ENCODE measurements around the gene NBEA. TPM values are rescaled to one million over a fixed set of nuclear protein-coding genes. Genes with fewer than 3 reads are reported as not detected.

Gene NBEA
- total RNA-seq, 1 experiment from 2014 or later = 4.1 TPM

DNA sequence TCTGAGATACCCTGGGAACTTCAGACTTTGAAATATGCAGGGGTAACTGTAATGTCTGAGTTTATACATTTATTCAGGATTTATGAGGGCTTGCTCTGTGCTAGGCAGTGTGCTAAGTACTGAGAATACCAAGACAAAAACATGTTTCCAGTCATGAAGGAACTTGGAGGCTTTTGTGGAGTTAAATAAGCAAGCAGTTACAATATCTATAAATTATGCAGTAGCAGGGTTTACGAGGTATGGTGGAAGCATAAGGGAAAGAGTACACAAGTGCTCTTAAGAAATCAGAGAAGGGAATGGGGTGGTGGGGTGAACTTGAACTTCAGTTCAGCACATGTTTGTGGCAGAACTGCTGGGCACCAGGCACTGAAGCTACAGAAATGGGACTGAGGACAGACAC is 506.4 kb downstream of the NBEA start:
- no peak for DNase-seq (ENCODE audit: low read depth, low spot score)
- Histone ChIP-seq H3K9me3 (ENCODE audit: control insufficient read depth in 1 of 2, insufficient read depth in 1 of 2, low read depth in 1 of 2, low read length in 2 of 2) (no peaks in the 10 kb centered on the region), H3K9ac (ENCODE audit: low read length) (no peak overlapping the region), H2AFZ (ENCODE audit: low read depth, low read length, poor library complexity, severe bottlenecking) (no peak overlapping the region), H3K4me2 (ENCODE audit: low read length) (no peak overlapping the region), H3K9me2 (ENCODE audit: insufficient read depth) (no peaks in the 10 kb centered on the region), H3K27me3 (ENCODE audit: insufficient read depth, low read length) (no peaks in the 10 kb centered on the region), H3K4me3 (replicated peaks in 1 of 2; ENCODE audit: low read depth in 1 of 2, low read length in 2 of 2) (no peak overlapping the region), H4K20me1 (ENCODE audit: insufficient read depth) (no peaks in the 10 kb centered on the region), H3K36me3 (ENCODE audit: control insufficient read depth in 1 of 2, insufficient read depth in 2 of 2, low read length in 2 of 2) (no peaks in the 10 kb centered on the region), H3K27ac (ENCODE audit: low read depth, low read length) (no peak overlapping the region), H3K4me1 (ENCODE audit: control insufficient read depth in 1 of 2, insufficient read depth in 2 of 2, low read length in 2 of 2) (no peaks in the 10 kb centered on the region), H3K79me2 (ENCODE audit: insufficient read depth, low read length) (no peaks in the 10 kb centered on the region)
- no TSS peak for BruUV-seq (replicated peaks)
- ChIA-PET POLR2A (no interaction called here), CTCF (no interaction called here), RAD21 (ENCODE audit: low non-redundant PET in 1 of 2, low total read pairs in 2 of 2, uncharacterized antibody in 2 of 2, unreplicated experiment in 2 of 2) (no interaction called here)
- ATAC-seq = no peak
- TF ChIP-seq, protein P1, sequence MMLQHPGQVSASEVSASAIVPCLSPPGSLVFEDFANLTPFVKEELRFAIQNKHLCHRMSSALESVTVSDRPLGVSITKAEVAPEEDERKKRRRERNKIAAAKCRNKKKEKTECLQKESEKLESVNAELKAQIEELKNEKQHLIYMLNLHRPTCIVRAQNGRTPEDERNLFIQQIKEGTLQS (IDR thresholded peaks at IDR 0.05) = no peak
- no peak for TF ChIP-seq YY1 (IDR thresholded peaks at IDR 0.05; ENCODE audit: extremely low read depth, insufficient replicate concordance, low read depth, low read length)
- TF ChIP-seq, protein P2, sequence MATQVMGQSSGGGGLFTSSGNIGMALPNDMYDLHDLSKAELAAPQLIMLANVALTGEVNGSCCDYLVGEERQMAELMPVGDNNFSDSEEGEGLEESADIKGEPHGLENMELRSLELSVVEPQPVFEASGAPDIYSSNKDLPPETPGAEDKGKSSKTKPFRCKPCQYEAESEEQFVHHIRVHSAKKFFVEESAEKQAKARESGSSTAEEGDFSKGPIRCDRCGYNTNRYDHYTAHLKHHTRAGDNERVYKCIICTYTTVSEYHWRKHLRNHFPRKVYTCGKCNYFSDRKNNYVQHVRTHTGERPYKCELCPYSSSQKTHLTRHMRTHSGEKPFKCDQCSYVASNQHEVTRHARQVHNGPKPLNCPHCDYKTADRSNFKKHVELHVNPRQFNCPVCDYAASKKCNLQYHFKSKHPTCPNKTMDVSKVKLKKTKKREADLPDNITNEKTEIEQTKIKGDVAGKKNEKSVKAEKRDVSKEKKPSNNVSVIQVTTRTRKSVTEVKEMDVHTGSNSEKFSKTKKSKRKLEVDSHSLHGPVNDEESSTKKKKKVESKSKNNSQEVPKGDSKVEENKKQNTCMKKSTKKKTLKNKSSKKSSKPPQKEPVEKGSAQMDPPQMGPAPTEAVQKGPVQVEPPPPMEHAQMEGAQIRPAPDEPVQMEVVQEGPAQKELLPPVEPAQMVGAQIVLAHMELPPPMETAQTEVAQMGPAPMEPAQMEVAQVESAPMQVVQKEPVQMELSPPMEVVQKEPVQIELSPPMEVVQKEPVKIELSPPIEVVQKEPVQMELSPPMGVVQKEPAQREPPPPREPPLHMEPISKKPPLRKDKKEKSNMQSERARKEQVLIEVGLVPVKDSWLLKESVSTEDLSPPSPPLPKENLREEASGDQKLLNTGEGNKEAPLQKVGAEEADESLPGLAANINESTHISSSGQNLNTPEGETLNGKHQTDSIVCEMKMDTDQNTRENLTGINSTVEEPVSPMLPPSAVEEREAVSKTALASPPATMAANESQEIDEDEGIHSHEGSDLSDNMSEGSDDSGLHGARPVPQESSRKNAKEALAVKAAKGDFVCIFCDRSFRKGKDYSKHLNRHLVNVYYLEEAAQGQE (IDR thresholded peaks at IDR 0.05; ENCODE audit: low read depth) = no peak
- TF ChIP-seq SP1 (IDR thresholded peaks at IDR 0.05; ENCODE audit: low read depth) = no peak
- no peak for TF ChIP-seq POLR2A (IDR thresholded peaks at IDR 0.05; ENCODE audit: borderline replicate concordance, extremely low read depth, insufficient read depth, insufficient read length)
- no peak for TF ChIP-seq TCF7L2 (IDR thresholded peaks at IDR 0.05; ENCODE audit: borderline replicate concordance, extremely low read depth, insufficient read depth, insufficient read length)
- TF ChIP-seq, protein P3, sequence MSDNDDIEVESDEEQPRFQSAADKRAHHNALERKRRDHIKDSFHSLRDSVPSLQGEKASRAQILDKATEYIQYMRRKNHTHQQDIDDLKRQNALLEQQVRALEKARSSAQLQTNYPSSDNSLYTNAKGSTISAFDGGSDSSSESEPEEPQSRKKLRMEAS (IDR thresholded peaks at IDR 0.05) = no peak
- no peak for TF ChIP-seq ZFX (IDR thresholded peaks at IDR 0.05)
- TF ChIP-seq EZH2phosphoT487 (IDR thresholded peaks at IDR 0.05; ENCODE audit: borderline replicate concordance) = no peak
- no peak for TF ChIP-seq RAD21 (IDR thresholded peaks at IDR 0.05; ENCODE audit: low read depth)
- TF ChIP-seq EGR1 (IDR thresholded peaks at IDR 0.05; ENCODE audit: low read depth) = no peak
- no peak for TF ChIP-seq JUND (IDR thresholded peaks at IDR 0.05)
- TF ChIP-seq POLR2AphosphoS5 (IDR thresholded peaks at IDR 0.05; ENCODE audit: low read depth, low read length) = no peak
- TF ChIP-seq SIN3A (IDR thresholded peaks at IDR 0.05; ENCODE audit: low read depth) = no peak
- no peak for TF ChIP-seq CBX3 (IDR thresholded peaks at IDR 0.05; ENCODE audit: low read depth)
- TF ChIP-seq, protein P4, sequence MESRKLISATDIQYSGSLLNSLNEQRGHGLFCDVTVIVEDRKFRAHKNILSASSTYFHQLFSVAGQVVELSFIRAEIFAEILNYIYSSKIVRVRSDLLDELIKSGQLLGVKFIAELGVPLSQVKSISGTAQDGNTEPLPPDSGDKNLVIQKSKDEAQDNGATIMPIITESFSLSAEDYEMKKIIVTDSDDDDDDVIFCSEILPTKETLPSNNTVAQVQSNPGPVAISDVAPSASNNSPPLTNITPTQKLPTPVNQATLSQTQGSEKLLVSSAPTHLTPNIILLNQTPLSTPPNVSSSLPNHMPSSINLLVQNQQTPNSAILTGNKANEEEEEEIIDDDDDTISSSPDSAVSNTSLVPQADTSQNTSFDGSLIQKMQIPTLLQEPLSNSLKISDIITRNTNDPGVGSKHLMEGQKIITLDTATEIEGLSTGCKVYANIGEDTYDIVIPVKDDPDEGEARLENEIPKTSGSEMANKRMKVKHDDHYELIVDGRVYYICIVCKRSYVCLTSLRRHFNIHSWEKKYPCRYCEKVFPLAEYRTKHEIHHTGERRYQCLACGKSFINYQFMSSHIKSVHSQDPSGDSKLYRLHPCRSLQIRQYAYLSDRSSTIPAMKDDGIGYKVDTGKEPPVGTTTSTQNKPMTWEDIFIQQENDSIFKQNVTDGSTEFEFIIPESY (IDR thresholded peaks at IDR 0.05; ENCODE audit: extremely low read depth, insufficient replicate concordance, low read length) = no peak
- intact Hi-C loops (cut with micrococcal nuclease) = no loop called here
